SK-N-SH treated with all-trans-retinoic acid at 6 μM for 48 hours (cell line): ENCODE data around the gene PDS5B.

Source experiments
- ARNTL ChIP-seq: fragments of 450-650 bp; formaldehyde crosslinking; IDR thresholded peaks from 2 replicates; pipeline ENCODE4 v1.5.0; 2020; ENCODE audit warnings: low read depth, mild to moderate bottlenecking, moderate library complexity, borderline replicate concordance
- BACH2 ChIP-seq: fragments of 250-450 bp; sonication (Bioruptor Pico); IDR thresholded peaks from 2 replicates; pipeline ENCODE4 v1.9.0; 2021; ENCODE audit warnings: mild to moderate bottlenecking, borderline replicate concordance
- OSR1 ChIP-seq: fragments of 250-450 bp; sonication (Bioruptor Pico); IDR thresholded peaks from 2 replicates; pipeline ENCODE4 v1.8.0; 2022; ENCODE audit warnings: moderate library complexity, mild to moderate bottlenecking, inconsistent platforms
- RARB ChIP-seq: fragments of 250-450 bp; sonication (Bioruptor Pico); IDR thresholded peaks from 2 replicates; pipeline ENCODE4 v1.8.0; 2021; ENCODE audit warnings: mild to moderate bottlenecking, moderate library complexity
- ZFP3 ChIP-seq: fragments of 250-450 bp; sonication (Bioruptor Pico); IDR thresholded peaks from 2 replicates; pipeline ENCODE4 v1.5.0; 2020; ENCODE audit warnings: mild to moderate bottlenecking, moderate library complexity

GRCh38 chr13:32609428-32609827 is 23.2 kb downstream of the PDS5B start:
- TF ChIP-seq RARB (CRISPR knock-in tag) (no peak), ZFP3 (no peak), OSR1 (CRISPR knock-in tag) (no peak), BACH2 (CRISPR knock-in tag) (no peak), ARNTL (CRISPR knock-in tag) (no peak)
